H1 (cell line): ENCODE data around the gene DNAJB7. TPM values are rescaled to one million over a fixed set of nuclear protein-coding genes. Genes with fewer than 3 reads are reported as not detected.

Experiments used
- BRCA1 ChIP-seq: IDR thresholded peaks from 2 replicates; pipeline ENCODE4 v1.6.1; 2012; ENCODE audit warnings: low read depth, low read length, improper control_type of control experiment
- EZH2 ChIP-seq: fragments of 200-600 bp; sonication (generic); IDR thresholded peaks from 2 replicates; pipeline ENCODE4 v1.7.1; 2012; ENCODE audit warnings: low read depth, mild to moderate bottlenecking, moderate library complexity, low read length, inconsistent platforms; ENCODE audit not compliant: severe bottlenecking
- POLR2A ChIP-seq, 2 experiments: IDR thresholded peaks; 1 replicate in 1 of 2; 2 replicates in 1 of 2; pipeline ENCODE4 v1.6.1; 2011; ENCODE audit warnings: low read depth in 2 of 2, low read length in 2 of 2, mild to moderate bottlenecking in 2 of 2; ENCODE audit errors: control extremely low read depth in 1 of 2
- TAF1 ChIP-seq: IDR thresholded peaks from 2 replicates; pipeline ENCODE4 v1.6.1; 2011; ENCODE audit warnings: mild to moderate bottlenecking, low read depth, low read length
- polyA plus RNA-seq, 7 experiments: library from polyadenylated mRNA; depleted of rRNA in 3 of 7; stranded (reverse) in 5 of 7; unstranded in 2 of 7; fragments of >200 nt in 5 of 7; fragments of 200-250 nt in 2 of 7; gene quantifications; 1 replicate in 5 of 7; 2 replicates in 1 of 7; 4 replicates in 1 of 7; pipeline versions ENCODE4 v1.2.1 to v1.2.3, GENCODE V29; 2011 to 2013; ENCODE audit warnings: missing spikeins in 2 of 7, mixed read lengths in 2 of 7
- total RNA-seq: library from RNA; stranded (reverse); fragmentation: NEBNext Ultra II Directional; extraction: Animal tissue kit (Norgen Biotek cat#: 25700); gene quantifications from 2 replicates; pipeline ENCODE4 v1.2.1, GENCODE V29; 2021
- TF ChIP-seq, protein P1 (sequence below): fragments of 300-600 bp; sonication (generic); IDR thresholded peaks from 2 replicates; pipeline ENCODE4 v1.7.1; 2012; ENCODE audit warnings: low read length, moderate library complexity, mild to moderate bottlenecking, inconsistent platforms; ENCODE audit not compliant: insufficient replicate concordance

DNAJB7 gene
- total and polyA plus RNA-seq, 2 of the 8 experiments (the other 6 are each of a cell fraction or from before 2014, with no cell fraction given), result not detected

DNA sequence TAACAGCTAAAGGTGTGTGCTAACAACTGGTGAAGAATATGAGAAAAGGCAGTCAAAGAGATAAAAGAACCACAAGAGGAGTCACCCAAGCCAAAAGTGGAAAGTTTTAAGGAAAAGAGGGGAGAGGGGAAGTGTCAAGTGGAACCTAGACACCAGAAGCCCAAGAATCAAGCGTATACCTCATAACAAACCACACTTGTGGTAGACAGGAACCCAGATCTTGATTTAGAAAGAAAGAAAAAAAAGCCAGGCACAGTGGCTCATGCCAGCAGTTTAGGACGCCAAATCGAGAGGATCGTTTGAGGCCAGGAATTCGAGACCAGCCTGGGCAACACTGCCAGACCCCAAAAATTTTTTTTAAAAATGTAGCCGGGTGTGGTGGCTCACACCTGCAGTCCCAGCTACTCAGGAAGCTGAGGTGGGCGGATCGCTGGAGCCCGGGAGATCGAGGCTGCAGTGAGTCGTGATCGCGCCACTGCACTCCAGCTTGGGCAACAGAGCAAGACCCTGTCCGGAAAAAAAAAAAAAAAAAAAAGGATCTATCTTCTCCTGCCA, 43.6 kb downstream of the DNAJB7 start (continued):
- TF ChIP-seq, protein P1, sequence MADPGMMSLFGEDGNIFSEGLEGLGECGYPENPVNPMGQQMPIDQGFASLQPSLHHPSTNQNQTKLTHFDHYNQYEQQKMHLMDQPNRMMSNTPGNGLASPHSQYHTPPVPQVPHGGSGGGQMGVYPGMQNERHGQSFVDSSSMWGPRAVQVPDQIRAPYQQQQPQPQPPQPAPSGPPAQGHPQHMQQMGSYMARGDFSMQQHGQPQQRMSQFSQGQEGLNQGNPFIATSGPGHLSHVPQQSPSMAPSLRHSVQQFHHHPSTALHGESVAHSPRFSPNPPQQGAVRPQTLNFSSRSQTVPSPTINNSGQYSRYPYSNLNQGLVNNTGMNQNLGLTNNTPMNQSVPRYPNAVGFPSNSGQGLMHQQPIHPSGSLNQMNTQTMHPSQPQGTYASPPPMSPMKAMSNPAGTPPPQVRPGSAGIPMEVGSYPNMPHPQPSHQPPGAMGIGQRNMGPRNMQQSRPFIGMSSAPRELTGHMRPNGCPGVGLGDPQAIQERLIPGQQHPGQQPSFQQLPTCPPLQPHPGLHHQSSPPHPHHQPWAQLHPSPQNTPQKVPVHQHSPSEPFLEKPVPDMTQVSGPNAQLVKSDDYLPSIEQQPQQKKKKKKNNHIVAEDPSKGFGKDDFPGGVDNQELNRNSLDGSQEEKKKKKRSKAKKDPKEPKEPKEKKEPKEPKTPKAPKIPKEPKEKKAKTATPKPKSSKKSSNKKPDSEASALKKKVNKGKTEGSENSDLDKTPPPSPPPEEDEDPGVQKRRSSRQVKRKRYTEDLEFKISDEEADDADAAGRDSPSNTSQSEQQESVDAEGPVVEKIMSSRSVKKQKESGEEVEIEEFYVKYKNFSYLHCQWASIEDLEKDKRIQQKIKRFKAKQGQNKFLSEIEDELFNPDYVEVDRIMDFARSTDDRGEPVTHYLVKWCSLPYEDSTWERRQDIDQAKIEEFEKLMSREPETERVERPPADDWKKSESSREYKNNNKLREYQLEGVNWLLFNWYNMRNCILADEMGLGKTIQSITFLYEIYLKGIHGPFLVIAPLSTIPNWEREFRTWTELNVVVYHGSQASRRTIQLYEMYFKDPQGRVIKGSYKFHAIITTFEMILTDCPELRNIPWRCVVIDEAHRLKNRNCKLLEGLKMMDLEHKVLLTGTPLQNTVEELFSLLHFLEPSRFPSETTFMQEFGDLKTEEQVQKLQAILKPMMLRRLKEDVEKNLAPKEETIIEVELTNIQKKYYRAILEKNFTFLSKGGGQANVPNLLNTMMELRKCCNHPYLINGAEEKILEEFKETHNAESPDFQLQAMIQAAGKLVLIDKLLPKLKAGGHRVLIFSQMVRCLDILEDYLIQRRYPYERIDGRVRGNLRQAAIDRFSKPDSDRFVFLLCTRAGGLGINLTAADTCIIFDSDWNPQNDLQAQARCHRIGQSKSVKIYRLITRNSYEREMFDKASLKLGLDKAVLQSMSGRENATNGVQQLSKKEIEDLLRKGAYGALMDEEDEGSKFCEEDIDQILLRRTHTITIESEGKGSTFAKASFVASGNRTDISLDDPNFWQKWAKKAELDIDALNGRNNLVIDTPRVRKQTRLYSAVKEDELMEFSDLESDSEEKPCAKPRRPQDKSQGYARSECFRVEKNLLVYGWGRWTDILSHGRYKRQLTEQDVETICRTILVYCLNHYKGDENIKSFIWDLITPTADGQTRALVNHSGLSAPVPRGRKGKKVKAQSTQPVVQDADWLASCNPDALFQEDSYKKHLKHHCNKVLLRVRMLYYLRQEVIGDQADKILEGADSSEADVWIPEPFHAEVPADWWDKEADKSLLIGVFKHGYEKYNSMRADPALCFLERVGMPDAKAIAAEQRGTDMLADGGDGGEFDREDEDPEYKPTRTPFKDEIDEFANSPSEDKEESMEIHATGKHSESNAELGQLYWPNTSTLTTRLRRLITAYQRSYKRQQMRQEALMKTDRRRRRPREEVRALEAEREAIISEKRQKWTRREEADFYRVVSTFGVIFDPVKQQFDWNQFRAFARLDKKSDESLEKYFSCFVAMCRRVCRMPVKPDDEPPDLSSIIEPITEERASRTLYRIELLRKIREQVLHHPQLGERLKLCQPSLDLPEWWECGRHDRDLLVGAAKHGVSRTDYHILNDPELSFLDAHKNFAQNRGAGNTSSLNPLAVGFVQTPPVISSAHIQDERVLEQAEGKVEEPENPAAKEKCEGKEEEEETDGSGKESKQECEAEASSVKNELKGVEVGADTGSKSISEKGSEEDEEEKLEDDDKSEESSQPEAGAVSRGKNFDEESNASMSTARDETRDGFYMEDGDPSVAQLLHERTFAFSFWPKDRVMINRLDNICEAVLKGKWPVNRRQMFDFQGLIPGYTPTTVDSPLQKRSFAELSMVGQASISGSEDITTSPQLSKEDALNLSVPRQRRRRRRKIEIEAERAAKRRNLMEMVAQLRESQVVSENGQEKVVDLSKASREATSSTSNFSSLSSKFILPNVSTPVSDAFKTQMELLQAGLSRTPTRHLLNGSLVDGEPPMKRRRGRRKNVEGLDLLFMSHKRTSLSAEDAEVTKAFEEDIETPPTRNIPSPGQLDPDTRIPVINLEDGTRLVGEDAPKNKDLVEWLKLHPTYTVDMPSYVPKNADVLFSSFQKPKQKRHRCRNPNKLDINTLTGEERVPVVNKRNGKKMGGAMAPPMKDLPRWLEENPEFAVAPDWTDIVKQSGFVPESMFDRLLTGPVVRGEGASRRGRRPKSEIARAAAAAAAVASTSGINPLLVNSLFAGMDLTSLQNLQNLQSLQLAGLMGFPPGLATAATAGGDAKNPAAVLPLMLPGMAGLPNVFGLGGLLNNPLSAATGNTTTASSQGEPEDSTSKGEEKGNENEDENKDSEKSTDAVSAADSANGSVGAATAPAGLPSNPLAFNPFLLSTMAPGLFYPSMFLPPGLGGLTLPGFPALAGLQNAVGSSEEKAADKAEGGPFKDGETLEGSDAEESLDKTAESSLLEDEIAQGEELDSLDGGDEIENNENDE, result no peak
- TF ChIP-seq POLR2A (IDR thresholded peaks at IDR 0.05; ENCODE audit: control extremely low read depth in 1 of 2, low read depth in 2 of 2, low read length in 2 of 2) (no peak), BRCA1 (no peak), TAF1 (no peak), EZH2 (no peak)
